ENCODE results near the gene TOX3. TPM values are rescaled to one million over a fixed set of nuclear protein-coding genes. Genes with fewer than 3 reads are reported as not detected.

The TOX3 gene
- total and polyA plus RNA-seq, 2 of the 13 experiments (the other 11 are each of a cell fraction or from before 2014, with no cell fraction given), result 14.5 to 98.6 TPM

GRCh38 chr16:52578007-52578828, 31.3 kb upstream of the TOX3 start (continued):
- no peak for TF ChIP-seq ZSCAN20 (CRISPR knock-in tag; IDR thresholded peaks at IDR 0.05; ENCODE audit: borderline replicate concordance)
- TF ChIP-seq PTBP1 (IDR thresholded peaks at IDR 0.05; ENCODE audit: low read depth, low read length, poor library complexity, severe bottlenecking), result no peak
- TF ChIP-seq GABPB1 (CRISPR knock-in tag; IDR thresholded peaks at IDR 0.05), result peak; percentile 15; the same call in 1 of the 2 replicates
- TF ChIP-seq ZNF44 (CRISPR knock-in tag; IDR thresholded peaks at IDR 0.05), result no peak
- TF ChIP-seq SIN3B (IDR thresholded peaks at IDR 0.05; ENCODE audit: low read length), result no peak
- TF ChIP-seq SALL1 (CRISPR knock-in tag; IDR thresholded peaks at IDR 0.05), result peak; percentile 90
- no peak for TF ChIP-seq E2F2 (CRISPR knock-in tag; IDR thresholded peaks at IDR 0.05; ENCODE audit: borderline replicate concordance)
- TF ChIP-seq ZNF280D (CRISPR knock-in tag; IDR thresholded peaks at IDR 0.05), result peak; percentile 54; the same call in 1 of the 2 replicates
- TF ChIP-seq ZHX1 (CRISPR knock-in tag; IDR thresholded peaks at IDR 0.05; ENCODE audit: low read depth), result no peak
- TF ChIP-seq CAMTA2 (CRISPR knock-in tag; IDR thresholded peaks at IDR 0.05; ENCODE audit: borderline replicate concordance), result no peak
- TF ChIP-seq ZFP41 (CRISPR knock-in tag; IDR thresholded peaks at IDR 0.05; ENCODE audit: borderline replicate concordance), result no peak
- TF ChIP-seq PLRG1 (conservative IDR thresholded peaks at IDR 0.05), result no peak
- no peak; the same call in 1 of the 2 replicates for TF ChIP-seq ARID4A (CRISPR knock-in tag; IDR thresholded peaks at IDR 0.05; ENCODE audit: borderline replicate concordance)
